Epithelial cell of proximal tubule (primary cell): Measurements from ENCODE around the gene NUB1. TPM values are rescaled to one million over a fixed set of nuclear protein-coding genes. Genes with fewer than 3 reads are reported as not detected.

Experiments used
- DNase-seq: peaks from one replicate; pipeline ENCODE4 v3.0.0-alpha.2; 2011; ENCODE audit warnings: low read depth
- H3K4me3 ChIP-seq: 2 replicates; pipeline ENCODE4 v1.5.1; 2011; ENCODE audit warnings: low read depth, mild to moderate bottlenecking, low read length
- total RNA-seq: library from RNA; depleted of rRNA; stranded (reverse); fragments of >200 nt; gene quantifications from 2 replicates; pipeline ENCODE4 v1.2.3, GENCODE V29; 2015
- TF ChIP-seq, protein P1 (sequence below): conservative IDR thresholded peaks from 2 replicates; pipeline ENCODE4 v1.5.1; 2012; ENCODE audit warnings: low read depth, mild to moderate bottlenecking, low read length

The NUB1 gene
- total RNA-seq, 1 donor from 2014 or later: 70.7 TPM

GRCh38 chr7:151404216-151405011, 62.8 kb downstream of the NUB1 start:
- TF ChIP-seq, protein P1, sequence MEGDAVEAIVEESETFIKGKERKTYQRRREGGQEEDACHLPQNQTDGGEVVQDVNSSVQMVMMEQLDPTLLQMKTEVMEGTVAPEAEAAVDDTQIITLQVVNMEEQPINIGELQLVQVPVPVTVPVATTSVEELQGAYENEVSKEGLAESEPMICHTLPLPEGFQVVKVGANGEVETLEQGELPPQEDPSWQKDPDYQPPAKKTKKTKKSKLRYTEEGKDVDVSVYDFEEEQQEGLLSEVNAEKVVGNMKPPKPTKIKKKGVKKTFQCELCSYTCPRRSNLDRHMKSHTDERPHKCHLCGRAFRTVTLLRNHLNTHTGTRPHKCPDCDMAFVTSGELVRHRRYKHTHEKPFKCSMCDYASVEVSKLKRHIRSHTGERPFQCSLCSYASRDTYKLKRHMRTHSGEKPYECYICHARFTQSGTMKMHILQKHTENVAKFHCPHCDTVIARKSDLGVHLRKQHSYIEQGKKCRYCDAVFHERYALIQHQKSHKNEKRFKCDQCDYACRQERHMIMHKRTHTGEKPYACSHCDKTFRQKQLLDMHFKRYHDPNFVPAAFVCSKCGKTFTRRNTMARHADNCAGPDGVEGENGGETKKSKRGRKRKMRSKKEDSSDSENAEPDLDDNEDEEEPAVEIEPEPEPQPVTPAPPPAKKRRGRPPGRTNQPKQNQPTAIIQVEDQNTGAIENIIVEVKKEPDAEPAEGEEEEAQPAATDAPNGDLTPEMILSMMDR: no peak
- no peak for DNase-seq
- no peak overlapping the region for H3K4me3 ChIP-seq

DNA sequence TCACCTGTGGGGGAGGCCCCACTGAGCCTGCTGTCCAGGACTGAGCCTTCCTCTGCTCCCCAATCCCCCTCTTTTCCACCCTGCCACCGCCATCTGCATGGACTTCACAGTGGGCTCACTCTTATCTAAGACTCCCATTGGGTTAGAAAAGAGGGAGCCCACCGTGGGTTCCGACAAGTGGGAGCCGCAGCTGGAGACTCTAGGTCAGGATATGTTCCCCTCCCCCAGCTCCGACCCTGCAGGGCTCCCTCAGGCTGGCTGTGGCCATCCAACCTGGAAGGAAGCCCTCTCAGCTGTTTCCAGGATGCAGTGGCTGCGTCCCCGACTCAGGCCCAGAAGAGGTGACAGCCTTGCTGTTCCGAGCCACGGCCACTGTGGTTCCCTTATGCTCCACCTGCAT, 63.4 kb downstream of the NUB1 start:
- TF ChIP-seq, protein P1: no peak
- H3K4me3 ChIP-seq: no peak overlapping the region
- DNase-seq: no peak

- TF ChIP-seq, protein P1: no peak
- H3K4me3 ChIP-seq: no peak overlapping the region
- DNase-seq: no peak
These were observed 64.0 kb downstream of the NUB1 start for GRCh38 chr7:151405588-151405987.

GRCh38 chr7:151406051-151406875, 64.7 kb downstream of the NUB1 start:
- TF ChIP-seq, protein P1: no peak
- H3K4me3 ChIP-seq: no peak overlapping the region
- no peak for DNase-seq

GRCh38 chr7:151406886-151407583, 65.4 kb downstream of the NUB1 start:
- TF ChIP-seq, protein P1: no peak
- no peak overlapping the region for H3K4me3 ChIP-seq
- DNase-seq: no peak

GRCh38 chr7:151408498-151408838, 66.9 kb downstream of the NUB1 start:
- DNase-seq: no peak
- TF ChIP-seq, protein P1: no peak
- H3K4me3 ChIP-seq: no peak overlapping the region
